Measurements from ENCODE around the gene CCS.

Gene CCS

GRCh38 chr11:66652651-66653050 lies 59.7 kb downstream of the CCS start:
- Histone ChIP-seq H3K36me3 (ENCODE audit: insufficient read depth, low read length) (peaks cover 28% of the 10 kb centered on the region), H3K27me3 (ENCODE audit: control insufficient read depth in 1 of 2, insufficient read depth in 2 of 2, low read length in 2 of 2) (no peaks in the 10 kb centered on the region), H3K27ac (ENCODE audit: low read depth, low read length) (no peak overlapping the region), H3K9me3 (ENCODE audit: low read length) (no peaks in the 10 kb centered on the region), H3K4me3 (ENCODE audit: low read depth in 1 of 2, low read length in 2 of 2) (no peak overlapping the region), H3K4me1 (ENCODE audit: insufficient read depth, low read length) (no peaks in the 10 kb centered on the region), H3K9ac (ENCODE audit: low read length) (no peak overlapping the region)

GRCh38 chr11:66653123-66653522 lies 60.1 kb downstream of the CCS start:
- H3K4me1 ChIP-seq (ENCODE audit: insufficient read depth, low read length) = no peaks in the 10 kb centered on the region
- peaks cover 32% of the 10 kb centered on the region for H3K36me3 ChIP-seq (ENCODE audit: insufficient read depth, low read length)
- H3K27ac ChIP-seq (ENCODE audit: low read depth, low read length) = no peak overlapping the region
- no peaks in the 10 kb centered on the region for H3K9me3 ChIP-seq (ENCODE audit: low read length)
- H3K4me3 ChIP-seq (ENCODE audit: low read depth in 1 of 2, low read length in 2 of 2) = no peak overlapping the region
- no peaks in the 10 kb centered on the region for H3K27me3 ChIP-seq (ENCODE audit: control insufficient read depth in 1 of 2, insufficient read depth in 2 of 2, low read length in 2 of 2)
- H3K9ac ChIP-seq (ENCODE audit: low read length) = no peak overlapping the region
